ENCODE measurements around the gene LEMD3.
A peak's percentile ranks its signal among the peaks of the same experiment; 100 is the strongest.
"Not testable (repeated sequence)": the region's sequence is repeated elsewhere in the genome, so short reads cannot be mapped to it uniquely, and the experiment has no call there.

Gene LEMD3

DNA sequence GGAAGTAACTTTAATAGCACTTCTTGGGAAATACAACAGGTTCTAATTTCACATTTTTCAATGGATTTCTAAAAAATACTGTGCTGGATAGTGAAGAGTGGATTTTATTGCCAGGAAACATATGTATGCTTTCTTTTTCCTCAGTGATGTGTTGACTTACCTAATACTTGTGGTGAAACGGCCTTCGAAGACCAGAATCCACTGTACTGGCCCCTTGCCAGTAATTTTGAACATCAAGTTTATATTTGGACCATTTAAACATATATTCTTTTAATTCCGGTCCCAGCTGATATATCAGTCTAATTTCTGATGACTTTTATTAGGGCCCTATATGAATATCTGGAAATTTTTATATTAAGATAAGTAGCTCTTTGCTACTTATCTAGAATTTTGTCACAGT is 110.9 kb downstream of the LEMD3 start:
- no peak for TF ChIP-seq CTCF (IDR thresholded peaks at IDR 0.05; ENCODE audit: low read depth, low read length)
- H3K4me3 ChIP-seq (ENCODE audit: low read depth, low read length) = peak overlapping the region; percentile 6
- DNase-seq (ENCODE audit: low read depth, low spot score) = peak; percentile 22
- in situ Hi-C loops (cut with HindIII; ENCODE audit: low sequenced_read_pairs) = no loop called here

- H3K4me3 ChIP-seq (ENCODE audit: low read depth, low read length) = no peak overlapping the region
- DNase-seq (ENCODE audit: low read depth, low spot score) = no peak
- in situ Hi-C loops (cut with HindIII; ENCODE audit: low sequenced_read_pairs) = no loop called here
- no peak for TF ChIP-seq CTCF (IDR thresholded peaks at IDR 0.05; ENCODE audit: low read depth, low read length)
Measured at GRCh38 chr12:65282840-65283239, 113.5 kb downstream of the LEMD3 start.

DNA sequence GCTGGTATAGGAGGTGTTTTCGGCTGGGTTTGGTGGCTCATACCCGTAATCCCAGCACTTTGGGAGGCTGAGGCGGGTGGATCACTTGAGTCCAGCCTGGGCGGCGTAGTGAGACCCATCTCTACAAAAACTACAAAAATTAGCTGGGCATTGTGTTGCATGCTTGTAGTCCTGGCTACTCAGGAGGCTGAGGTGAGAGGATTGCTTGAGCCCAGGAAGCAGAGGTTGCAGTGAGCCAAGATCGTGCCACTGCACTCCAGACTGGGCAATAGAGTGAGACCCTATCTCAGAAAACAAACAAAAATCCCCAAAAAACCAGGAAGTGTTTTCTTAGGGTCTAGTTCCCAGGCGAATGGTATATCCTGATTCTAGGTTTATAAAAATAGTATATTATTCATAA is 116.1 kb downstream of the LEMD3 start:
- DNase-seq (ENCODE audit: low read depth, low spot score); in situ Hi-C loops (cut with HindIII; ENCODE audit: low sequenced_read_pairs); H3K4me3 ChIP-seq (ENCODE audit: low read depth, low read length): not testable (repeated sequence)

- in situ Hi-C loops (cut with HindIII; ENCODE audit: low sequenced_read_pairs) = no loop called here
- no peak overlapping the region for H3K4me3 ChIP-seq (ENCODE audit: low read depth, low read length)
- DNase-seq (ENCODE audit: low read depth, low spot score) = no peak
- TF ChIP-seq CTCF (IDR thresholded peaks at IDR 0.05; ENCODE audit: low read depth, low read length) = no peak
Measured at GRCh38 chr12:65287426-65287825, 118.0 kb downstream of the LEMD3 start.

- in situ Hi-C loops (cut with HindIII; ENCODE audit: low sequenced_read_pairs) = no loop called here
- H3K4me3 ChIP-seq (ENCODE audit: low read depth, low read length) = no peak overlapping the region
- no peak for DNase-seq (ENCODE audit: low read depth, low spot score)
- no peak for TF ChIP-seq CTCF (IDR thresholded peaks at IDR 0.05; ENCODE audit: low read depth, low read length)
Measured at GRCh38 chr12:65292241-65292640, 122.9 kb downstream of the LEMD3 start.

- no peak for DNase-seq (ENCODE audit: low read depth, low spot score)
- H3K4me3 ChIP-seq (ENCODE audit: low read depth, low read length) = no peak overlapping the region
- in situ Hi-C loops (cut with HindIII; ENCODE audit: low sequenced_read_pairs) = no loop called here
- no peak for TF ChIP-seq CTCF (IDR thresholded peaks at IDR 0.05; ENCODE audit: low read depth, low read length)
Measured at GRCh38 chr12:65293735-65294134, 124.4 kb downstream of the LEMD3 start.

DNA sequence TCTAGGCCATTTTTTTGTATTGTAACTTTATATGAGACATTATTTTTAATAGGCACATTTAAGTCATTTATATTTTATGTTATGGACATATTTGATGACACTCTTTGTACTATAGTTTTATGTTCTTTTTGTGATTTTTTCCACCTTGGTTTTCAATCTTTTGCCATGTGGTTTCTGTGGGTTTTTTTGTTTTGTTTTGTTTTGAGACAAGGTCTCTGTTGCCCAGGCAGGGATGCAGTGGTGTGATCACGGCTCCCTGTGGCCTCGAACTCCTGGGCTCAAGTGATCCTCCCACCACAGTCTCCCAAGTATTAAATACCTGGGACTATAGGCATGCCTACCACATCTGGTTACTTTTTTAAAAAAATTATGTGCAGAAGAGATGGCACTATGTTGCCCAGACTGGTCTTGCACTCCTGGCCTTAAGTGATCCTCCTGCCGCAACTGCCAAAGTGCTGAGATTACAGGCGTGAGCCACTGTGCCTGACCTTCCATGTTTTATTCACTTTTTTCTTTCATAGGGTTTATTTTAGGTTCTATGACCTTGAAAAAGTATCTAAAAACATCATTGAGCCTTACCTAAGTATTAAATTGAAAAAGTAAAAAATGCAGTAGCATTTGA is 125.4 kb downstream of the LEMD3 start:
- TF ChIP-seq CTCF (IDR thresholded peaks at IDR 0.05; ENCODE audit: low read depth, low read length) = no peak
- DNase-seq (ENCODE audit: low read depth, low spot score) = no peak
- in situ Hi-C loops (cut with HindIII; ENCODE audit: low sequenced_read_pairs) = no loop called here
- H3K4me3 ChIP-seq (ENCODE audit: low read depth, low read length) = no peak overlapping the region

All from astrocyte of the spinal cord (primary cell).